Measurements from ENCODE around the gene ACTN2. TPM values are rescaled to one million over a fixed set of nuclear protein-coding genes. Genes with fewer than 3 reads are reported as not detected.

Gene ACTN2
- total and polyA plus RNA-seq, 4 donors: 0.81 to 6.6 (median 3.0) TPM

DNA sequence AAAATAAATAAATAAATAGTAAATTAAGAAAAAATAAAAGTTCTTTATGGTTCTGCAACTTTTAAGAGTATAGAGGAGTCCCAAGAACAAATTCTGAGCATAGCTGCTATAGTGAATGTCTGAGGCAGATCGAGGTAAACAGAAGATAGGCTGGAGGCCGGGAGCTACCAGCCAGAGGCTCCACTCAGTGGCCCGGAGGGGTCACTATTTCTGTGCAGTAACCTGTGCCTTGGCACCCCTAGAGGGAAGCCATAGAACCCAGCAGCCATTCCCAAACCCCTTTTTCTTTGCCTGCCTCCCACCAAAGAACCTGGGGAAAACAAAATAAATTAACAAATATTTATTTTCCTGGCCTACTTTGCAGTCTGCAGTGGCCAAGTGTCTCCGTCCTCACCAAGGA, 43.5 kb upstream of the ACTN2 start:
- WGBS, 2 donors: 79 to 91% methylated on average over 4 of the region's 4 CpGs
- ATAC-seq (ENCODE audit: insufficient read depth, low FRiP score) (no peak), DNase-seq (no peak)
- no peaks in the 10 kb centered on the region for H3K9me3 ChIP-seq (ENCODE audit: control insufficient read depth in 4 of 4, insufficient read depth in 3 of 4, low read length in 3 of 4)
- peaks cover 0 to 2% (median 0%) of the 10 kb centered on the region in 5 donors for H3K4me1 ChIP-seq (ENCODE audit: control insufficient read depth in 5 of 5, insufficient read depth in 5 of 5, low read length in 5 of 5)
- H3K36me3 ChIP-seq (ENCODE audit: control insufficient read depth in 4 of 4, insufficient read depth in 4 of 4, low read length in 4 of 4): no peaks in the 10 kb centered on the region
- H3K27me3 ChIP-seq (ENCODE audit: control insufficient read depth in 3 of 3, insufficient read depth in 3 of 3, low read length in 2 of 3): peaks cover 0 to under 1% (median 0%) of the 10 kb centered on the region in 3 donors
- H3K27ac ChIP-seq (ENCODE audit: low read depth in 1 of 2, low read length in 1 of 2): no peak overlapping the region
- H3K4me3 ChIP-seq: no peak overlapping the region
- no peak overlapping the region for H3K9ac ChIP-seq (ENCODE audit: insufficient read depth in 1 of 2, low read length in 2 of 2)
- TF ChIP-seq, protein P1, sequence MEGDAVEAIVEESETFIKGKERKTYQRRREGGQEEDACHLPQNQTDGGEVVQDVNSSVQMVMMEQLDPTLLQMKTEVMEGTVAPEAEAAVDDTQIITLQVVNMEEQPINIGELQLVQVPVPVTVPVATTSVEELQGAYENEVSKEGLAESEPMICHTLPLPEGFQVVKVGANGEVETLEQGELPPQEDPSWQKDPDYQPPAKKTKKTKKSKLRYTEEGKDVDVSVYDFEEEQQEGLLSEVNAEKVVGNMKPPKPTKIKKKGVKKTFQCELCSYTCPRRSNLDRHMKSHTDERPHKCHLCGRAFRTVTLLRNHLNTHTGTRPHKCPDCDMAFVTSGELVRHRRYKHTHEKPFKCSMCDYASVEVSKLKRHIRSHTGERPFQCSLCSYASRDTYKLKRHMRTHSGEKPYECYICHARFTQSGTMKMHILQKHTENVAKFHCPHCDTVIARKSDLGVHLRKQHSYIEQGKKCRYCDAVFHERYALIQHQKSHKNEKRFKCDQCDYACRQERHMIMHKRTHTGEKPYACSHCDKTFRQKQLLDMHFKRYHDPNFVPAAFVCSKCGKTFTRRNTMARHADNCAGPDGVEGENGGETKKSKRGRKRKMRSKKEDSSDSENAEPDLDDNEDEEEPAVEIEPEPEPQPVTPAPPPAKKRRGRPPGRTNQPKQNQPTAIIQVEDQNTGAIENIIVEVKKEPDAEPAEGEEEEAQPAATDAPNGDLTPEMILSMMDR (IDR thresholded peaks at IDR 0.05; ENCODE audit: control extremely low read depth, extremely low read depth): no peak

DNA sequence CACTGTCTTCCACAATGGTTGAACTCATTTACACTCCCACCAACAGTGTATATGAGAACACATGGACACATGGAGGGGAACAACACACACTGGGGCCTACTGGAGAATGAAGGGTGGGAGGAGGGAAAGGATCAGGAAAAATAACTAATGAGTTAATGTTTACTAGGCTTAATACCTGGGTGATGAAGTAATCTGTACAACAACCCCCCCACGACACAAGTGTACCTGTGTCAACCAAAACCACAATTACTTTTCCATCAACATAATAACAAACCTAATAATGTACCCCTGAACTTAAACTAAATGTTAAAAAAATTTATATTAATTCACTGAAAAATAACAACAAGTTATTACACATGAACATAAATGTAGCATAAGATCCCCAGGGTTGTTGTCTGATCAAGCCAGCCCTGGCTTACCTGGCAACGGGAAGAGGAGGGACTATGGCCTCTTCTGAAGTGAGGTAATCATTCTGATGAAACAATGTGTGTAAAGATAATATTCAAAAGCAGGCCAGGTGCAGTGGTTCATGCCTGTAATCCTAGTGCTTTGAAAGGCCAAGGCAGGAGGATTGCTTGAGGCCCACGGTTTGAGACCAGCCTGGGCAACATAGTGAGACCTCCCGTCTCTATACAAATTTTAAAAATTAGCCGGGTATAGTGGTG, 41.2 kb upstream of the ACTN2 start:
- TF ChIP-seq, protein P1 (IDR thresholded peaks at IDR 0.05; ENCODE audit: control extremely low read depth, extremely low read depth): no peak
- Histone ChIP-seq H3K4me1 (ENCODE audit: control insufficient read depth in 5 of 5, insufficient read depth in 5 of 5, low read length in 5 of 5) (peaks cover 0 to 2% (median 0%) of the 10 kb centered on the region in 5 donors), H3K36me3 (ENCODE audit: control insufficient read depth in 4 of 4, insufficient read depth in 4 of 4, low read length in 4 of 4) (no peaks in the 10 kb centered on the region), H3K27ac (ENCODE audit: low read depth in 1 of 2, low read length in 1 of 2) (no peak overlapping the region), H3K27me3 (ENCODE audit: control insufficient read depth in 3 of 3, insufficient read depth in 3 of 3, low read length in 2 of 3) (peaks cover 0 to 3% (median 0%) of the 10 kb centered on the region in 3 donors), H3K9me3 (ENCODE audit: control insufficient read depth in 4 of 4, insufficient read depth in 3 of 4, low read length in 3 of 4) (no peaks in the 10 kb centered on the region), H3K4me3 (no peak overlapping the region), H3K9ac (ENCODE audit: insufficient read depth in 1 of 2, low read length in 2 of 2) (no peak overlapping the region)
- no peak for ATAC-seq (ENCODE audit: insufficient read depth, low FRiP score)
- no peak for DNase-seq
- 83 to 90% methylated on average over 5 of the region's 5 CpGs for WGBS, 2 donors

DNA sequence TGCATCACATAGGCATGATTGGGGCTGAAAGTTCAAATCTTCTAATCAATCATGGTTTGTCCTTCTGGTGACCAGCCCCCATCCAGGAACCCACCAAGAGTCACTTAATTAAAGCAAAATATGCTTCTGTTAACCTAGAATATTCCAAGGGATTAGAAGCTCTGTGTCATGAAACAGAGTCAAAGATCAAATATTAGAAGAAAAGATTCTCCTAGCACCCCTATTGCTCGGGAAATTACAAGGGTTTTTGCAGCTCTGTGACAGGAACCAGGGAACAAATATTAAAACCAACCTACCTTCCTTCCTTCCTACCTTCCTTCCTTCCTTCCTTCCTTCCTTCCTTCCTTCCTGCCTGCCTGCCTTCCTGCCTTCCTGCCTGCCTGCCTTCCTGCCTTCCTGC, 31.8 kb upstream of the ACTN2 start:
- H3K9me3 ChIP-seq (ENCODE audit: control insufficient read depth in 4 of 4, insufficient read depth in 3 of 4, low read length in 3 of 4): peaks cover 0 to 2% (median 0%) of the 10 kb centered on the region in 4 donors
- no peaks in the 10 kb centered on the region for H3K36me3 ChIP-seq (ENCODE audit: control insufficient read depth in 4 of 4, insufficient read depth in 4 of 4, low read length in 4 of 4)
- TF ChIP-seq, protein P1 (IDR thresholded peaks at IDR 0.05; ENCODE audit: control extremely low read depth, extremely low read depth): no peak
- H3K9ac ChIP-seq (ENCODE audit: insufficient read depth in 1 of 2, low read length in 2 of 2): no peak overlapping the region
- H3K4me3 ChIP-seq: no peak overlapping the region
- no peak overlapping the region for H3K27ac ChIP-seq (ENCODE audit: low read depth in 1 of 2, low read length in 1 of 2)
- peaks cover 0 to 9% (median 2%) of the 10 kb centered on the region in 5 donors for H3K4me1 ChIP-seq (ENCODE audit: control insufficient read depth in 5 of 5, insufficient read depth in 5 of 5, low read length in 5 of 5)
- 56 to 74% methylated on average over 1 of the region's 1 CpG for WGBS, 2 donors
- no peaks in the 10 kb centered on the region for H3K27me3 ChIP-seq (ENCODE audit: control insufficient read depth in 3 of 3, insufficient read depth in 3 of 3, low read length in 2 of 3)
- ATAC-seq (ENCODE audit: insufficient read depth, low FRiP score): no peak
- DNase-seq: no peak
